H9 (cell line): ENCODE data around the gene OXSR1. TPM values are rescaled to one million over a fixed set of nuclear protein-coding genes. Genes with fewer than 3 reads are reported as not detected.

Experiments used
- DNase-seq: peaks from one replicate; pipeline ENCODE4 v3.0.0-alpha.2; 2017
- H2AFZ ChIP-seq: one replicate; pipeline ENCODE4 v1.6.1; 2013; ENCODE audit warnings: mild to moderate bottlenecking, low read length, control low read depth, moderate library complexity
- H2AK5ac ChIP-seq: 2 replicates; pipeline ENCODE4 v1.6.1; 2013; ENCODE audit warnings: low read length, control low read depth, mixed read lengths; ENCODE audit not compliant: insufficient read length
- H2BK120ac ChIP-seq: one replicate; pipeline ENCODE4 v1.6.1; 2013; ENCODE audit warnings: low read depth, mild to moderate bottlenecking, low read length, control low read depth, inconsistent platforms; ENCODE audit not compliant: poor library complexity, severe bottlenecking
- H2BK12ac ChIP-seq: 2 replicates; pipeline ENCODE4 v1.6.1; 2013; ENCODE audit warnings: low read length, control low read depth, mixed read lengths, low read depth; ENCODE audit not compliant: insufficient read length
- H2BK15ac ChIP-seq: 2 replicates; pipeline ENCODE4 v1.6.1; 2013; ENCODE audit warnings: low read depth, low read length, control low read depth
- H2BK20ac ChIP-seq: one replicate; pipeline ENCODE4 v1.6.1; 2013; ENCODE audit warnings: low read depth, mild to moderate bottlenecking, low read length, control low read depth, inconsistent platforms; ENCODE audit not compliant: poor library complexity, severe bottlenecking
- H2BK5ac ChIP-seq: 2 replicates; pipeline ENCODE4 v1.6.1; 2013; ENCODE audit warnings: low read length, control low read depth, mixed read lengths; ENCODE audit not compliant: insufficient read length
- H3K14ac ChIP-seq: 2 replicates; pipeline ENCODE4 v1.6.1; 2013; ENCODE audit warnings: low read length, control low read depth; ENCODE audit not compliant: insufficient read depth
- H3K18ac ChIP-seq: 2 replicates; pipeline ENCODE4 v1.6.1; 2013; ENCODE audit warnings: low read depth, mild to moderate bottlenecking, mixed read lengths, low read length, control low read depth; ENCODE audit not compliant: insufficient read length
- H3K23ac ChIP-seq: 2 replicates; pipeline ENCODE4 v1.6.1; 2013; ENCODE audit warnings: low read length, control low read depth, mixed read lengths, low read depth; ENCODE audit not compliant: insufficient read length
- H3K23me2 ChIP-seq: 2 replicates; pipeline ENCODE4 v1.6.1; 2013; ENCODE audit warnings: low read depth, mild to moderate bottlenecking, mixed read lengths, low read length, control low read depth; ENCODE audit not compliant: insufficient read length, poor library complexity, severe bottlenecking
- H3K27ac ChIP-seq: 2 replicates; pipeline ENCODE4 v1.5.1; 2013; ENCODE audit warnings: low read length, control low read depth, mixed read lengths, low read depth; ENCODE audit not compliant: insufficient read length
- H3K27me3 ChIP-seq: 2 replicates; pipeline ENCODE4 v1.6.1; 2013; ENCODE audit warnings: low read length, control low read depth, inconsistent platforms; ENCODE audit not compliant: insufficient read depth
- H3K4ac ChIP-seq: 2 replicates; pipeline ENCODE4 v1.6.1; 2013; ENCODE audit warnings: low read depth, mild to moderate bottlenecking, control low read depth, inconsistent platforms, low read length, moderate library complexity
- H3K4me1 ChIP-seq: 2 replicates; pipeline ENCODE4 v1.6.1; 2013; ENCODE audit warnings: low read length, control low read depth, inconsistent platforms; ENCODE audit not compliant: insufficient read depth
- H3K4me2 ChIP-seq: 2 replicates; pipeline ENCODE4 v1.6.1; 2013; ENCODE audit warnings: low read length, control low read depth, mixed read lengths; ENCODE audit not compliant: insufficient read length, insufficient read depth
- H3K56ac ChIP-seq: 2 replicates; pipeline ENCODE4 v1.6.1; 2013; ENCODE audit warnings: low read depth, mild to moderate bottlenecking, mixed read lengths, low read length, control low read depth; ENCODE audit not compliant: insufficient read length
- H3K79me1 ChIP-seq: 2 replicates; pipeline ENCODE4 v1.6.1; 2013; ENCODE audit warnings: low read depth, mild to moderate bottlenecking, moderate library complexity, low read length, control low read depth, inconsistent platforms; ENCODE audit not compliant: insufficient read depth, poor library complexity, severe bottlenecking
- H3K79me2 ChIP-seq: 2 replicates; pipeline ENCODE4 v1.6.1; 2013; ENCODE audit warnings: low read length, control low read depth, inconsistent platforms; ENCODE audit not compliant: insufficient read depth
- H3K9ac ChIP-seq: 2 replicates; pipeline ENCODE4 v1.6.1; 2013; ENCODE audit warnings: low read length, control low read depth, mixed read lengths; ENCODE audit not compliant: insufficient read length; ENCODE audit errors: extremely low read depth
- H3K9me3 ChIP-seq: one replicate; pipeline ENCODE4 v1.6.1; 2013; ENCODE audit warnings: low read depth, low read length, inconsistent platforms; ENCODE audit not compliant: control insufficient read depth
- H3T11ph ChIP-seq: one replicate; pipeline ENCODE4 v1.6.1; 2013; ENCODE audit warnings: mild to moderate bottlenecking, low read length, control low read depth, inconsistent platforms
- H4K20me1 ChIP-seq: one replicate; pipeline ENCODE4 v1.6.1; 2013; ENCODE audit not compliant: control insufficient read depth, insufficient read length, insufficient read depth
- H4K5ac ChIP-seq: 2 replicates; pipeline ENCODE4 v1.6.1; 2013; ENCODE audit warnings: low read depth, mild to moderate bottlenecking, mixed read lengths, low read length, control low read depth; ENCODE audit not compliant: insufficient read length
- H4K8ac ChIP-seq: replicated peaks from 2 replicates; pipeline ENCODE4 v1.6.1; 2013; ENCODE audit warnings: low read length, control low read depth, mixed read lengths, low read depth; ENCODE audit not compliant: insufficient read length
- H4K91ac ChIP-seq: 2 replicates; pipeline ENCODE4 v1.6.1; 2013; ENCODE audit warnings: low read depth, mild to moderate bottlenecking, moderate library complexity, mixed read lengths, low read length, control low read depth; ENCODE audit not compliant: insufficient read length
- H3K27ac Mint-ChIP-seq, 3 experiments: 2 replicates in 2 of 3; 3 replicates in 1 of 3; pipeline ENCODE4 v1.8.0; 2020 to 2021; ENCODE audit warnings: mixed read lengths in 3 of 3, mild to moderate bottlenecking in 1 of 3, moderate library complexity in 1 of 3
- H3K27me3 Mint-ChIP-seq: 2 replicates; pipeline ENCODE4 v1.8.0; 2021; ENCODE audit warnings: low read depth, mild to moderate bottlenecking, moderate library complexity, mixed read lengths
- H3K36me3 Mint-ChIP-seq, 3 experiments: 2 replicates in 2 of 3; 3 replicates in 1 of 3; pipeline ENCODE4 v1.8.0; 2020 to 2021; ENCODE audit warnings: low read depth in 3 of 3, mixed read lengths in 3 of 3; ENCODE audit not compliant: insufficient read depth in 1 of 3
- H3K4me1 Mint-ChIP-seq, 2 experiments: 2 replicates each; pipeline ENCODE4 v1.8.0; 2020; ENCODE audit warnings: mixed read lengths in 2 of 2
- H3K4me3 Mint-ChIP-seq, 2 experiments: 2 replicates in 1 of 2; 3 replicates in 1 of 2; pipeline ENCODE4 v1.8.0; 2020 to 2021; ENCODE audit warnings: mild to moderate bottlenecking in 2 of 2, mixed read lengths in 2 of 2, moderate library complexity in 1 of 2
- H3K9me3 Mint-ChIP-seq, 2 experiments: 2 replicates in 1 of 2; 3 replicates in 1 of 2; pipeline ENCODE4 v1.8.0; 2020; ENCODE audit warnings: mild to moderate bottlenecking in 2 of 2, mixed read lengths in 2 of 2, moderate library complexity in 1 of 2
- CTCF ChIP-seq: fragments of 200-600 bp; sonication (generic); conservative IDR thresholded peaks from 3 replicates; pipeline ENCODE4 v1.8.0; 2021; ENCODE audit warnings: antibody characterized with exemption, mild to moderate bottlenecking
- WGBS: extraction: QIAGEN DNeasy Blood & Tissue Kit; methylation state at CpG from one replicate; pipeline ENCODE4 v1.1.7; 2013; ENCODE audit warnings: missing lambda C conversion rate, low lambda C conversion rate, mixed read lengths; ENCODE audit not compliant: insufficient read length; ENCODE audit errors: extremely low coverage; 5-methylcytosine and 5-hydroxymethylcytosine counted together
- total RNA-seq: library from RNA; stranded (reverse); gene quantifications from 2 replicates; pipeline ENCODE4 v1.2.1, GENCODE V29; 2021

OXSR1 gene
- total RNA-seq, 1 experiment from 2014 or later: 54.1 TPM

DNA sequence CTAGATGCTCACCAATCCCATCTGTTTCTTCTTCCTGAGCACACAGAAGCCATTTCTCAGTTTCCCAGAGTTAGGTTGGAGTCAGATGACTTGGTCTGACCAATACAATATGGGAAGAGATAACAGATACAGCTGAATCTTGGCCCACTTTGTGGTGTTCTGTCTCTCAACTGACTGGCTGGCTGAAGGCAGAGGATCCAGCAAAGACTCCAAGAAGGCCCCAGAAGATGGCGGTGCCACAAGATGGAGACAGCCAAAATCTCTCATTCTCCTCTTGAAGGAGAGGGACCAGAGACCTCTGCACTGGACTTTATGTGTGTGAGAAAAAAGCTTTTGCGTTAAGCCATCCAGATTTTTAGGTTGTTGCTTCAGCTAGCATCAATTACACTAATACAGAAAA, 8.2 kb upstream of the OXSR1 start:
- Histone ChIP-seq H3K23ac (no peak overlapping the region), H3K9ac (no peak overlapping the region), H3T11ph (no peak overlapping the region), H3K79me2 (no peaks in the 10 kb centered on the region), H4K20me1 (no peaks in the 10 kb centered on the region), H3K14ac (no peak overlapping the region), H3K27ac (no peak overlapping the region), H3K23me2 (no peaks in the 10 kb centered on the region), H3K4me1 (no peaks in the 10 kb centered on the region), H3K27me3 (no peaks in the 10 kb centered on the region), H4K91ac (no peak overlapping the region), H2BK12ac (no peak overlapping the region), H3K4ac (no peak overlapping the region), H3K18ac (no peak overlapping the region), H2AFZ (no peak overlapping the region), H3K56ac (no peak overlapping the region), H4K5ac (no peak overlapping the region), H4K8ac (no peak overlapping the region), H3K4me2 (no peak overlapping the region), H3K9me3 (no peaks in the 10 kb centered on the region), H2BK5ac (no peak overlapping the region), H3K79me1 (no peaks in the 10 kb centered on the region), H2BK120ac (no peak overlapping the region), H2AK5ac (no peak overlapping the region), H2BK20ac (no peak overlapping the region), H2BK15ac (no peak overlapping the region)
- WGBS: no CpG with 5 or more reads among the region's 2 CpGs
- TF ChIP-seq CTCF: no peak
- no peaks in the 10 kb centered on the region for H3K36me3 Mint-ChIP-seq
- H3K4me1 Mint-ChIP-seq: peaks cover 0 to 4% of the 10 kb centered on the region in 2 experiments; a peak in 2 of 4 replicates
- DNase-seq: no peak
- no peak overlapping the region for H3K27ac Mint-ChIP-seq
- H3K9me3 Mint-ChIP-seq: no peaks in the 10 kb centered on the region
- H3K4me3 Mint-ChIP-seq: no peak overlapping the region
- no peaks in the 10 kb centered on the region for H3K27me3 Mint-ChIP-seq
